Eye (tissue), 1 donor: ENCODE measurements around the gene ABCA3.

Source experiments
- DNase-seq: peaks from one replicate; pipeline ENCODE4 v3.0.0-alpha.2; 2015

ABCA3 gene

GRCh38 chr16:2299915-2300192 is 40.7 kb downstream of the ABCA3 start:
- DNase-seq, result no peak

GRCh38 chr16:2299121-2299914 is 41.2 kb downstream of the ABCA3 start:
- no peak for DNase-seq

GRCh38 chr16:2298621-2299020 is 41.9 kb downstream of the ABCA3 start:
- no peak for DNase-seq

- no peak for DNase-seq
Measured at GRCh38 chr16:2297506-2297860, 43.0 kb downstream of the ABCA3 start.

- peak; percentile 24 for DNase-seq
Measured at GRCh38 chr16:2296661-2297505, 43.6 kb downstream of the ABCA3 start.

GRCh38 chr16:2295056-2295798 is 45.3 kb downstream of the ABCA3 start:
- no peak for DNase-seq

GRCh38 chr16:2292221-2292620 is 48.3 kb downstream of the ABCA3 start:
- DNase-seq, result no peak

GRCh38 chr16:2289282-2289681 is 51.2 kb downstream of the ABCA3 start:
- DNase-seq, result no peak

GRCh38 chr16:2288726-2289125 is 51.8 kb downstream of the ABCA3 start:
- peak; percentile 13 for DNase-seq

- no peak for DNase-seq
Measured at GRCh38 chr16:2287916-2288547, 52.5 kb downstream of the ABCA3 start.

GRCh38 chr16:2286550-2286949 is 54.0 kb downstream of the ABCA3 start:
- DNase-seq, result no peak

- DNase-seq, result no peak
Measured at GRCh38 chr16:2285731-2286191, 54.8 kb downstream of the ABCA3 start.

- DNase-seq, result no peak
Measured at GRCh38 chr16:2284797-2285576, 55.5 kb downstream of the ABCA3 start.

GRCh38 chr16:2284001-2284770 is 56.3 kb downstream of the ABCA3 start:
- DNase-seq, result no peak

GRCh38 chr16:2282866-2283555 is 57.5 kb downstream of the ABCA3 start:
- no peak for DNase-seq

GRCh38 chr16:2282262-2282661 is 58.3 kb downstream of the ABCA3 start:
- no peak for DNase-seq

GRCh38 chr16:2280981-2281542 is 59.5 kb downstream of the ABCA3 start:
- no peak for DNase-seq

GRCh38 chr16:2280461-2280860 is 60.1 kb downstream of the ABCA3 start:
- no peak for DNase-seq

- DNase-seq, result peak; percentile 31
Measured at GRCh38 chr16:2278956-2279800, 61.4 kb downstream of the ABCA3 start.

- no peak for DNase-seq
Measured at GRCh38 chr16:2278272-2278608, 62.3 kb downstream of the ABCA3 start.
